Activated T-helper 1 cell treated with Interleukin-2 at 50 U/mL for 16 hours (primary cell): ENCODE measurements around the gene PHOX2B.
"Not testable (repeated sequence)": the region's sequence is repeated elsewhere in the genome, so short reads cannot be mapped to it uniquely, and the experiment has no call there.

Experiments
- DNase-seq: peaks from one replicate; pipeline ENCODE4 v3.0.0-alpha.2; 2020; ENCODE audit warnings: low read depth

Gene PHOX2B

GRCh38 chr4:41748074-41748570 is 403 bp downstream of the PHOX2B start:
- no peak for DNase-seq

GRCh38 chr4:41747230-41748055 is 1.1 kb downstream of the PHOX2B start:
- DNase-seq: no peak

GRCh38 chr4:41746440-41747229 is 1.9 kb downstream of the PHOX2B start:
- no peak for DNase-seq

- no peak for DNase-seq
Measured at GRCh38 chr4:41746025-41746439, 2.5 kb downstream of the PHOX2B start.

- no peak for DNase-seq
Measured at GRCh38 chr4:41745292-41746024, 3.1 kb downstream of the PHOX2B start.

- DNase-seq: no peak
Measured at GRCh38 chr4:41744572-41745291, 3.8 kb downstream of the PHOX2B start.

GRCh38 chr4:41741354-41741753 is 7.2 kb downstream of the PHOX2B start:
- DNase-seq: no peak

- DNase-seq: not testable (repeated sequence)
Measured at GRCh38 chr4:41737491-41737890, 11.0 kb downstream of the PHOX2B start.

GRCh38 chr4:41734371-41734770 is 14.2 kb downstream of the PHOX2B start:
- DNase-seq: no peak

- no peak for DNase-seq
Measured at GRCh38 chr4:41731569-41732126, 16.9 kb downstream of the PHOX2B start.

GRCh38 chr4:41728573-41728913 is 20.0 kb downstream of the PHOX2B start:
- DNase-seq: no peak

GRCh38 chr4:41727861-41728572 is 20.5 kb downstream of the PHOX2B start:
- DNase-seq: no peak

GRCh38 chr4:41725254-41725653 is 23.3 kb downstream of the PHOX2B start:
- no peak for DNase-seq

- no peak for DNase-seq
Measured at GRCh38 chr4:41723286-41723685, 25.2 kb downstream of the PHOX2B start.

- DNase-seq: no peak
Measured at GRCh38 chr4:41722181-41722580, 26.3 kb downstream of the PHOX2B start.

- no peak for DNase-seq
Measured at GRCh38 chr4:41719417-41719816, 29.1 kb downstream of the PHOX2B start.

- no peak for DNase-seq
Measured at GRCh38 chr4:41718907-41719306, 29.6 kb downstream of the PHOX2B start.

- DNase-seq: no peak
Measured at GRCh38 chr4:41715155-41715554, 33.4 kb downstream of the PHOX2B start.

GRCh38 chr4:41714364-41715000 is 34.0 kb downstream of the PHOX2B start:
- no peak for DNase-seq

GRCh38 chr4:41713768-41714167 is 34.8 kb downstream of the PHOX2B start:
- no peak for DNase-seq
